HepG2 (cell line): ENCODE measurements around the gene BBOF1. TPM values are rescaled to one million over a fixed set of nuclear protein-coding genes. Genes with fewer than 3 reads are reported as not detected.

Source experiments
- DRAP1 ChIP-seq: IDR thresholded peaks from 2 replicates; pipeline ENCODE4 v1.6.1; 2016; ENCODE audit warnings: missing genetic modification reagents, missing compliant biosample characterization
- GABPA ChIP-seq, 2 experiments: IDR thresholded peaks; 2 replicates each; pipeline ENCODE4 v1.6.1; 2011 to 2016; ENCODE audit warnings: low read depth in 2 of 2, low read length in 1 of 2, missing biosample characterization in 1 of 2, missing genetic modification characterization in 1 of 2
- HHEX ChIP-seq: IDR thresholded peaks from 2 replicates; pipeline ENCODE4 v1.6.1; 2016; ENCODE audit warnings: control low read depth
- IKZF5 ChIP-seq: IDR thresholded peaks from 2 replicates; pipeline ENCODE4 v1.6.1; 2018; ENCODE audit warnings: missing genetic modification reagents, mild to moderate bottlenecking, missing compliant biosample characterization
- KLF13 ChIP-seq: sonication (generic); formaldehyde crosslinking; IDR thresholded peaks from 2 replicates; pipeline ENCODE4 v1.4.0; 2020; ENCODE audit warnings: mild to moderate bottlenecking, missing genetic modification reagents
- NFAT5 ChIP-seq: sonication (generic); formaldehyde crosslinking; IDR thresholded peaks from 2 replicates; pipeline ENCODE4 v1.4.0; 2020; ENCODE audit warnings: missing genetic modification reagents
- NR2F6 ChIP-seq, 2 experiments: IDR thresholded peaks; 2 replicates each; pipeline ENCODE4 v1.6.1; 2016; ENCODE audit warnings: antibody characterized with exemption in 1 of 2, mild to moderate bottlenecking in 1 of 2
- PHF5A ChIP-seq: IDR thresholded peaks from one replicate; pipeline ENCODE4 v1.6.1; 2018; ENCODE audit warnings: low read depth, missing genetic modification reagents; ENCODE audit not compliant: unreplicated experiment
- RAD21 ChIP-seq: fragments of 450-650 bp; formaldehyde crosslinking; IDR thresholded peaks from 2 replicates; pipeline ENCODE4 v1.5.0; 2020; ENCODE audit warnings: mild to moderate bottlenecking
- SMYD3 ChIP-seq: sonication (generic); formaldehyde crosslinking; IDR thresholded peaks from 2 replicates; pipeline ENCODE4 v1.8.1; 2023; ENCODE audit warnings: mild to moderate bottlenecking, missing genetic modification reagents
- THAP9 ChIP-seq: sonication (generic); formaldehyde crosslinking; IDR thresholded peaks from 2 replicates; pipeline ENCODE4; 2020; ENCODE audit warnings: missing genetic modification reagents, mild to moderate bottlenecking, borderline replicate concordance
- ZGPAT ChIP-seq: IDR thresholded peaks from 2 replicates; pipeline ENCODE4 v1.6.1; 2016; ENCODE audit warnings: mild to moderate bottlenecking
- ZNF615 ChIP-seq: sonication (generic); formaldehyde crosslinking; IDR thresholded peaks from 2 replicates; pipeline ENCODE4 v1.5.0; 2020; ENCODE audit warnings: mild to moderate bottlenecking, missing genetic modification reagents, borderline replicate concordance
- ZNF776 ChIP-seq: sonication (generic); formaldehyde crosslinking; IDR thresholded peaks from 2 replicates; pipeline ENCODE4 v1.4.0; 2020; ENCODE audit warnings: mild to moderate bottlenecking, missing genetic modification reagents
- ZNF782 ChIP-seq: sonication (generic); formaldehyde crosslinking; IDR thresholded peaks from 2 replicates; pipeline ENCODE4 v1.4.0; 2020; ENCODE audit warnings: missing genetic modification reagents, mild to moderate bottlenecking, borderline replicate concordance
- polyA plus RNA-seq, 8 experiments: library from polyadenylated mRNA; depleted of rRNA in 3 of 8; stranded (reverse) in 7 of 8; unstranded in 1 of 8; fragments of >200 nt; fragmentation: Illumina TruSeq in 4 of 8; extraction: Trizol in 4 of 8; gene quantifications; 2 replicates each; pipeline versions ENCODE4 v1.2.1 to v1.2.3, GENCODE V29; 2011 to 2016; ENCODE audit warnings: low read depth in 4 of 8, missing spikeins in 1 of 8, mixed read lengths in 1 of 8; ENCODE audit not compliant: insufficient read depth in 1 of 8
- total RNA-seq, 5 experiments: library from RNA; depleted of rRNA; stranded (reverse); fragments of >200 nt; fragmentation: Illumina TruSeq; extraction: Trizol; gene quantifications; 2 replicates each; pipeline ENCODE4 v1.2.3, GENCODE V29; 2016; ENCODE audit warnings: low read depth in 1 of 5

Gene BBOF1
- total and polyA plus RNA-seq, 2 of the 13 experiments (the other 11 are each of a cell fraction or from before 2014, with no cell fraction given): 1.6 to 2.3 TPM

GRCh38 chr14:74014299-74014698 is 4.8 kb upstream of the BBOF1 start (continued):
- TF ChIP-seq THAP9 (CRISPR knock-in tag) (no peak), NR2F6 (IDR thresholded peaks at IDR 0.05) (peak; percentile 91), NR2F6 (CRISPR knock-in tag; IDR thresholded peaks at IDR 0.05) (peak; percentile 93), DRAP1 (CRISPR knock-in tag) (no peak), GABPA (IDR thresholded peaks at IDR 0.05; ENCODE audit: low read depth, low read length) (no peak), GABPA (CRISPR knock-in tag; IDR thresholded peaks at IDR 0.05; ENCODE audit: low read depth) (no peak), ZNF615 (CRISPR knock-in tag) (no peak), KLF13 (no peak), RAD21 (no peak), PHF5A (CRISPR knock-in tag) (no peak), SMYD3 (CRISPR knock-in tag) (no peak), ZGPAT (peak; percentile 29; the same call in 1 of the 2 replicates), ZNF776 (no peak), IKZF5 (CRISPR knock-in tag) (0 out of 2 replicates have a peak, but pooled peaks have one; percentile 24), HHEX (no peak), ZNF782 (no peak), NFAT5 (CRISPR knock-in tag) (no peak)
